ENCODE measurements around the gene SBF2. TPM values are rescaled to one million over a fixed set of nuclear protein-coding genes. Genes with fewer than 3 reads are reported as not detected.

Gene SBF2
- polyA plus RNA-seq, 4 donors = 10.0 to 50.5 (median 15.1) TPM

GRCh38 chr11:9895006-9895405 is 399.0 kb downstream of the SBF2 start:
- Histone ChIP-seq H3K4me1 (ENCODE audit: control insufficient read depth in 3 of 3, insufficient read depth in 2 of 3, low read depth in 1 of 3, low read length in 2 of 3) (no peaks in the 10 kb centered on the region), H3K27ac (ENCODE audit: low read depth in 1 of 3, low read length in 2 of 3) (no peak overlapping the region), H3K9me3 (ENCODE audit: control insufficient read depth in 2 of 2, insufficient read depth in 1 of 2, low read depth in 1 of 2, low read length in 1 of 2) (peaks cover 0 to 4% of the 10 kb centered on the region in 2 donors), H3K4me3 (ENCODE audit: low read depth in 1 of 3, low read length in 3 of 3) (no peak overlapping the region), H3K36me3 (ENCODE audit: control insufficient read depth in 3 of 3, insufficient read depth in 2 of 3, low read depth in 1 of 3, low read length in 3 of 3) (peaks cover 0 to 10% (median 0%) of the 10 kb centered on the region in 3 donors), H3K27me3 (ENCODE audit: control insufficient read depth in 3 of 3, insufficient read depth in 3 of 3, low read length in 3 of 3) (no peaks in the 10 kb centered on the region)
- FAIRE-seq = no peak
- WGBS, 3 donors = 85 to 100% (median 89%) methylated on average over 1 of the region's 1 CpG
- no peak for DNase-seq

- Histone ChIP-seq H3K36me3 (ENCODE audit: control insufficient read depth in 3 of 3, insufficient read depth in 2 of 3, low read depth in 1 of 3, low read length in 3 of 3) (peaks cover 0 to 10% (median 0%) of the 10 kb centered on the region in 3 donors), H3K27ac (ENCODE audit: low read depth in 1 of 3, low read length in 2 of 3) (no peak overlapping the region), H3K27me3 (ENCODE audit: control insufficient read depth in 3 of 3, insufficient read depth in 3 of 3, low read length in 3 of 3) (no peaks in the 10 kb centered on the region), H3K4me3 (ENCODE audit: low read depth in 1 of 3, low read length in 3 of 3) (no peak overlapping the region), H3K4me1 (ENCODE audit: control insufficient read depth in 3 of 3, insufficient read depth in 2 of 3, low read depth in 1 of 3, low read length in 2 of 3) (no peaks in the 10 kb centered on the region), H3K9me3 (ENCODE audit: control insufficient read depth in 2 of 2, insufficient read depth in 1 of 2, low read depth in 1 of 2, low read length in 1 of 2) (peaks cover 0 to 4% of the 10 kb centered on the region in 2 donors)
- no peak for DNase-seq
- no peak for FAIRE-seq
- 80 to 93% (median 90%) methylated on average over 2 of the region's 2 CpGs for WGBS, 3 donors
These were observed 400.5 kb downstream of the SBF2 start for GRCh38 chr11:9893474-9893873.

- Histone ChIP-seq H3K36me3 (ENCODE audit: control insufficient read depth in 3 of 3, insufficient read depth in 2 of 3, low read depth in 1 of 3, low read length in 3 of 3) (peaks cover 0 to 8% (median 0%) of the 10 kb centered on the region in 3 donors), H3K9me3 (ENCODE audit: control insufficient read depth in 2 of 2, insufficient read depth in 1 of 2, low read depth in 1 of 2, low read length in 1 of 2) (no peaks in the 10 kb centered on the region), H3K4me1 (ENCODE audit: control insufficient read depth in 3 of 3, insufficient read depth in 2 of 3, low read depth in 1 of 3, low read length in 2 of 3) (no peaks in the 10 kb centered on the region), H3K27ac (ENCODE audit: low read depth in 1 of 3, low read length in 2 of 3) (no peak overlapping the region), H3K4me3 (ENCODE audit: low read depth in 1 of 3, low read length in 3 of 3) (no peak overlapping the region), H3K27me3 (ENCODE audit: control insufficient read depth in 3 of 3, insufficient read depth in 3 of 3, low read length in 3 of 3) (no peaks in the 10 kb centered on the region)
- FAIRE-seq (no peak), DNase-seq (no peak)
- 88 to 96% (median 96%) methylated on average over 1 of the region's 1 CpG for WGBS, 3 donors
These were observed 405.1 kb downstream of the SBF2 start for GRCh38 chr11:9888938-9889337.

- Histone ChIP-seq H3K9me3 (ENCODE audit: control insufficient read depth in 2 of 2, insufficient read depth in 1 of 2, low read depth in 1 of 2, low read length in 1 of 2) (no peaks in the 10 kb centered on the region), H3K27me3 (ENCODE audit: control insufficient read depth in 3 of 3, insufficient read depth in 3 of 3, low read length in 3 of 3) (no peaks in the 10 kb centered on the region), H3K4me1 (ENCODE audit: control insufficient read depth in 3 of 3, insufficient read depth in 2 of 3, low read depth in 1 of 3, low read length in 2 of 3) (no peaks in the 10 kb centered on the region), H3K4me3 (ENCODE audit: low read depth in 1 of 3, low read length in 3 of 3) (no peak overlapping the region), H3K36me3 (ENCODE audit: control insufficient read depth in 3 of 3, insufficient read depth in 2 of 3, low read depth in 1 of 3, low read length in 3 of 3) (peaks cover 0 to 4% (median 0%) of the 10 kb centered on the region in 3 donors), H3K27ac (ENCODE audit: low read depth in 1 of 3, low read length in 2 of 3) (no peak overlapping the region)
- FAIRE-seq = no peak
- 53 to 80% (median 73%) methylated on average over 2 of the region's 2 CpGs for WGBS, 3 donors
- no peak for DNase-seq
These were observed 406.5 kb downstream of the SBF2 start for GRCh38 chr11:9887472-9887871.

GRCh38 chr11:9886595-9886994 is 407.4 kb downstream of the SBF2 start:
- Histone ChIP-seq H3K36me3 (ENCODE audit: control insufficient read depth in 3 of 3, insufficient read depth in 2 of 3, low read depth in 1 of 3, low read length in 3 of 3) (peaks cover 0 to 2% (median 0%) of the 10 kb centered on the region in 3 donors), H3K4me3 (ENCODE audit: low read depth in 1 of 3, low read length in 3 of 3) (no peak overlapping the region), H3K4me1 (ENCODE audit: control insufficient read depth in 3 of 3, insufficient read depth in 2 of 3, low read depth in 1 of 3, low read length in 2 of 3) (no peaks in the 10 kb centered on the region), H3K27me3 (ENCODE audit: control insufficient read depth in 3 of 3, insufficient read depth in 3 of 3, low read length in 3 of 3) (no peaks in the 10 kb centered on the region), H3K9me3 (ENCODE audit: control insufficient read depth in 2 of 2, insufficient read depth in 1 of 2, low read depth in 1 of 2, low read length in 1 of 2) (no peaks in the 10 kb centered on the region), H3K27ac (ENCODE audit: low read depth in 1 of 3, low read length in 2 of 3) (no peak overlapping the region)
- WGBS, 3 donors = 88 to 96% (median 90%) methylated on average over 5 of the region's 5 CpGs
- FAIRE-seq (no peak), DNase-seq (no peak)

GRCh38 chr11:9884601-9885000 is 409.4 kb downstream of the SBF2 start:
- Histone ChIP-seq H3K27ac (ENCODE audit: low read depth in 1 of 3, low read length in 2 of 3) (no peak overlapping the region), H3K9me3 (ENCODE audit: control insufficient read depth in 2 of 2, insufficient read depth in 1 of 2, low read depth in 1 of 2, low read length in 1 of 2) (no peaks in the 10 kb centered on the region), H3K4me3 (ENCODE audit: low read depth in 1 of 3, low read length in 3 of 3) (no peak overlapping the region), H3K27me3 (ENCODE audit: control insufficient read depth in 3 of 3, insufficient read depth in 3 of 3, low read length in 3 of 3) (no peaks in the 10 kb centered on the region), H3K36me3 (ENCODE audit: control insufficient read depth in 3 of 3, insufficient read depth in 2 of 3, low read depth in 1 of 3, low read length in 3 of 3) (peaks cover 0 to 2% (median 0%) of the 10 kb centered on the region in 3 donors), H3K4me1 (ENCODE audit: control insufficient read depth in 3 of 3, insufficient read depth in 2 of 3, low read depth in 1 of 3, low read length in 2 of 3) (no peaks in the 10 kb centered on the region)
- FAIRE-seq = no peak
- WGBS, 3 donors = 91 to 97% (median 93%) methylated on average over 2 of the region's 2 CpGs
- no peak for DNase-seq

- DNase-seq (no peak), FAIRE-seq (no peak)
- Histone ChIP-seq H3K27me3 (ENCODE audit: control insufficient read depth in 3 of 3, insufficient read depth in 3 of 3, low read length in 3 of 3) (no peaks in the 10 kb centered on the region), H3K4me1 (ENCODE audit: control insufficient read depth in 3 of 3, insufficient read depth in 2 of 3, low read depth in 1 of 3, low read length in 2 of 3) (no peaks in the 10 kb centered on the region), H3K4me3 (ENCODE audit: low read depth in 1 of 3, low read length in 3 of 3) (no peak overlapping the region), H3K9me3 (ENCODE audit: control insufficient read depth in 2 of 2, insufficient read depth in 1 of 2, low read depth in 1 of 2, low read length in 1 of 2) (peaks cover 0 to 7% of the 10 kb centered on the region in 2 donors), H3K36me3 (ENCODE audit: control insufficient read depth in 3 of 3, insufficient read depth in 2 of 3, low read depth in 1 of 3, low read length in 3 of 3) (peaks cover 0 to under 1% (median 0%) of the 10 kb centered on the region in 3 donors), H3K27ac (ENCODE audit: low read depth in 1 of 3, low read length in 2 of 3) (no peak overlapping the region)
- WGBS, 3 donors = 93 to 96% (median 94%) methylated on average over 2 of the region's 2 CpGs
These were observed 413.4 kb downstream of the SBF2 start for GRCh38 chr11:9880657-9881056.

- FAIRE-seq = no peak
- Histone ChIP-seq H3K4me1 (ENCODE audit: control insufficient read depth in 3 of 3, insufficient read depth in 2 of 3, low read depth in 1 of 3, low read length in 2 of 3) (no peaks in the 10 kb centered on the region), H3K27me3 (ENCODE audit: control insufficient read depth in 3 of 3, insufficient read depth in 3 of 3, low read length in 3 of 3) (no peaks in the 10 kb centered on the region), H3K36me3 (ENCODE audit: control insufficient read depth in 3 of 3, insufficient read depth in 2 of 3, low read depth in 1 of 3, low read length in 3 of 3) (no peaks in the 10 kb centered on the region), H3K4me3 (ENCODE audit: low read depth in 1 of 3, low read length in 3 of 3) (no peak overlapping the region), H3K27ac (ENCODE audit: low read depth in 1 of 3, low read length in 2 of 3) (no peak overlapping the region), H3K9me3 (ENCODE audit: control insufficient read depth in 2 of 2, insufficient read depth in 1 of 2, low read depth in 1 of 2, low read length in 1 of 2) (peaks cover 0 to 7% of the 10 kb centered on the region in 2 donors)
- 58 to 78% (median 59%) methylated on average over 2 of the region's 2 CpGs for WGBS, 3 donors
- DNase-seq = peak in 1 of 2 donors; percentile 17
These were observed 415.1 kb downstream of the SBF2 start for GRCh38 chr11:9878936-9879335.

- Histone ChIP-seq H3K27me3 (ENCODE audit: control insufficient read depth in 3 of 3, insufficient read depth in 3 of 3, low read length in 3 of 3) (no peaks in the 10 kb centered on the region), H3K27ac (ENCODE audit: low read depth in 1 of 3, low read length in 2 of 3) (no peak overlapping the region), H3K4me1 (ENCODE audit: control insufficient read depth in 3 of 3, insufficient read depth in 2 of 3, low read depth in 1 of 3, low read length in 2 of 3) (no peaks in the 10 kb centered on the region), H3K9me3 (ENCODE audit: control insufficient read depth in 2 of 2, insufficient read depth in 1 of 2, low read depth in 1 of 2, low read length in 1 of 2) (peaks cover 0 to 15% of the 10 kb centered on the region in 2 donors), H3K4me3 (ENCODE audit: low read depth in 1 of 3, low read length in 3 of 3) (no peak overlapping the region), H3K36me3 (ENCODE audit: control insufficient read depth in 3 of 3, insufficient read depth in 2 of 3, low read depth in 1 of 3, low read length in 3 of 3) (no peaks in the 10 kb centered on the region)
- 82 to 89% (median 83%) methylated on average over 5 of the region's 5 CpGs for WGBS, 3 donors
- DNase-seq (no peak), FAIRE-seq (no peak)
These were observed 417.7 kb downstream of the SBF2 start for GRCh38 chr11:9876331-9876730.

All from small intestine (tissue), 7 donors.